ENCODE results near the gene UPP2. TPM values are rescaled to one million over a fixed set of nuclear protein-coding genes. Genes with fewer than 3 reads are reported as not detected.

The UPP2 gene
- polyA plus RNA-seq, 1 donor from 2014 or later: 0.12 TPM

- H3K36me3 ChIP-seq (ENCODE audit: insufficient read depth, low read length): no peaks in the 10 kb centered on the region
- no peak overlapping the region for H2AFZ ChIP-seq (ENCODE audit: low read depth, low read length)
These were observed 38.5 kb downstream of the UPP2 start for GRCh38 chr2:158140201-158140600.

GRCh38 chr2:158142165-158142564, 40.5 kb downstream of the UPP2 start:
- H3K4me2 ChIP-seq (ENCODE audit: low read length): no peak overlapping the region
- H3K36me3 ChIP-seq (ENCODE audit: insufficient read depth, low read length): no peaks in the 10 kb centered on the region
- H3K4me3 ChIP-seq (ENCODE audit: low read length): no peak overlapping the region
- H3F3A ChIP-seq (ENCODE audit: insufficient read depth, low read length, poor library complexity, severe bottlenecking): no peaks in the 10 kb centered on the region
- H3K27me3 ChIP-seq (ENCODE audit: insufficient read depth, low read depth, low read length): no peaks in the 10 kb centered on the region
- no peaks in the 10 kb centered on the region for H3K9me3 ChIP-seq (ENCODE audit: low read length)
- no peak overlapping the region for H2AFZ ChIP-seq (ENCODE audit: low read depth, low read length)
- H3K9me2 ChIP-seq (ENCODE audit: insufficient read depth, low read length): no peaks in the 10 kb centered on the region
- no peaks in the 10 kb centered on the region for H3K79me2 ChIP-seq (replicated peaks; ENCODE audit: insufficient read depth, low read length)
- TF ChIP-seq EP300 (conservative IDR thresholded peaks at IDR 0.05; ENCODE audit: poor library complexity, severe bottlenecking) (no peak), EZH2 (IDR thresholded peaks at IDR 0.05; ENCODE audit: borderline replicate concordance, insufficient read depth, low read length, poor library complexity, severe bottlenecking) (no peak), POLR2AphosphoS5 (IDR thresholded peaks at IDR 0.05) (no peak), SMC3 (conservative IDR thresholded peaks at IDR 0.05; ENCODE audit: poor library complexity) (no peak), TAF1 (IDR thresholded peaks at IDR 0.05; ENCODE audit: low read depth) (no peak), RAD21 (conservative IDR thresholded peaks at IDR 0.05) (no peak), REST (IDR thresholded peaks at IDR 0.05; ENCODE audit: borderline replicate concordance) (no peak), CTCF (IDR thresholded peaks at IDR 0.05; ENCODE audit: poor library complexity, severe bottlenecking) (no peak), MXI1 (conservative IDR thresholded peaks at IDR 0.05; ENCODE audit: poor library complexity, severe bottlenecking) (no peak)
- no peak overlapping the region for H3K9ac ChIP-seq (ENCODE audit: low read length)
- no peaks in the 10 kb centered on the region for H4K20me1 ChIP-seq (ENCODE audit: insufficient read depth)
- H3K27ac ChIP-seq (ENCODE audit: low read length): no peak overlapping the region

More at GRCh38 chr2:158140201-158140600, 38.5 kb downstream of the UPP2 start:
- no peaks in the 10 kb centered on the region for H3K9me2 ChIP-seq (ENCODE audit: insufficient read depth, low read length)
- no peaks in the 10 kb centered on the region for H4K20me1 ChIP-seq (ENCODE audit: insufficient read depth)
- H3K27ac ChIP-seq (ENCODE audit: low read length): no peak overlapping the region
- no peaks in the 10 kb centered on the region for H3K79me2 ChIP-seq (replicated peaks; ENCODE audit: insufficient read depth, low read length)
- no peak overlapping the region for H3K4me2 ChIP-seq (ENCODE audit: low read length)
- no peaks in the 10 kb centered on the region for H3K9me3 ChIP-seq (ENCODE audit: low read length)
- no peak overlapping the region for H3K4me3 ChIP-seq (ENCODE audit: low read length)
- H3F3A ChIP-seq (ENCODE audit: insufficient read depth, low read length, poor library complexity, severe bottlenecking): no peaks in the 10 kb centered on the region
- no peaks in the 10 kb centered on the region for H3K27me3 ChIP-seq (ENCODE audit: insufficient read depth, low read depth, low read length)
- no peak overlapping the region for H3K9ac ChIP-seq (ENCODE audit: low read length)
- TF ChIP-seq POLR2AphosphoS5 (IDR thresholded peaks at IDR 0.05) (peak; percentile 78), SMC3 (conservative IDR thresholded peaks at IDR 0.05; ENCODE audit: poor library complexity) (no peak), TAF1 (IDR thresholded peaks at IDR 0.05; ENCODE audit: low read depth) (no peak), RAD21 (conservative IDR thresholded peaks at IDR 0.05) (no peak), EP300 (conservative IDR thresholded peaks at IDR 0.05; ENCODE audit: poor library complexity, severe bottlenecking) (peak; percentile 93), EZH2 (IDR thresholded peaks at IDR 0.05; ENCODE audit: borderline replicate concordance, insufficient read depth, low read length, poor library complexity, severe bottlenecking) (no peak)
